ENCODE data around the gene NPW.

Gene NPW

GRCh38 chr16:2056077-2056476 lies 36.5 kb downstream of the NPW start:
- no peak for DNase-seq

- no peak for DNase-seq
Measured at GRCh38 chr16:2056681-2057407, 37.3 kb downstream of the NPW start.

GRCh38 chr16:2057438-2057837 lies 37.9 kb downstream of the NPW start:
- no peak for DNase-seq

- no peak for DNase-seq
Measured at GRCh38 chr16:2058420-2058819, 38.8 kb downstream of the NPW start.

GRCh38 chr16:2058872-2059271 lies 39.3 kb downstream of the NPW start:
- no peak for DNase-seq

- DNase-seq = no peak
Measured at GRCh38 chr16:2060346-2060745, 40.8 kb downstream of the NPW start.

GRCh38 chr16:2061023-2061422 lies 41.4 kb downstream of the NPW start:
- no peak for DNase-seq

- DNase-seq = no peak
Measured at GRCh38 chr16:2061526-2061925, 41.9 kb downstream of the NPW start.

- DNase-seq = no peak
Measured at GRCh38 chr16:2062801-2063200, 43.2 kb downstream of the NPW start.

GRCh38 chr16:2063861-2064260 lies 44.3 kb downstream of the NPW start:
- no peak for DNase-seq

GRCh38 chr16:2064368-2064945 lies 44.9 kb downstream of the NPW start:
- DNase-seq = no peak

- DNase-seq = no peak
Measured at GRCh38 chr16:2066139-2066538, 46.6 kb downstream of the NPW start.

Data from COR-L47 (cell line).